ENCODE data around the gene ADAM19.

Gene ADAM19

DNA sequence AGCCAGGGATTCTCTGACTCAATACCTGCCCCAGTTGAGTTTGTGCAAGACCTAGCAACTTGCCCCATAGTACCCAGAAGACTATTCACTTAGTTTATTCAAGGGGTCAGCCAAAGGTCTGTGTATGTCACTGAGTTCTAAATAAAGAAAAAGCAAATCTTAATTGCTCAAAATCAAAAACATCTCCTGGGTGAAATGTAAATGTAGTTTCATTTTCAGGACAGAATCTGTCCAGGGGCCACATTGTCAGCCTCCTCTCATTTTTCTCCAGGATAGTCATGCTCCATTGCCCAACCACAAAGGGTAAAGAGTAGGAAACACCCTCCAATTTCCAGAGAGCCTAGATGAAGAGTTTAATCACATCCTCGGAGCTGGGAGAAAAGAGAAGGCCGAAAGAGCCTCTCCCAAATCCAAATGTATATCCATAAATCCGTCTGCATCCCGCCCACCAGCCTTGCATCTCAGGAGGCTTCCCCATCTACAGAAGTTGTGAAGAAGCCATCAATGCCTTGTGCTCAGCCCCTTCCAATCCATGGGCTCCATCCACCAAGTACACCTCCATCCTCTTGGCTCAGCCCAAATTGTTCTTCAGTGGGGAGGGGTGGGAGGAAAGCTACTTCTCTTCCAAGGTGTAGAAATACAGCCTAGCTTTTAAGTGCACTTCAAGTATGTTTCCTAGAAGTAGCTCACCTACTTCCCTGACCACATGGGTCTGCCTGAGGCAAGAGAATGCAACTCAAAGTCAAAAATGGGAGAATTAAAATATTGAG lies 26.9 kb downstream of the ADAM19 start:
- Histone ChIP-seq H3K36me3 (ENCODE audit: control insufficient read depth in 1 of 2, insufficient read depth in 2 of 2, low read length in 2 of 2) (no peaks in the 10 kb centered on the region), H3K4me3 (ENCODE audit: low read depth in 1 of 2, low read length in 2 of 2) (no peak overlapping the region), H3K9me3 (ENCODE audit: control insufficient read depth in 1 of 2, low read length in 2 of 2) (no peaks in the 10 kb centered on the region), H3K27me3 (ENCODE audit: low read depth, low read length) (no peaks in the 10 kb centered on the region), H3K27ac (ENCODE audit: low read length) (peak overlapping the region; percentile 92), H3K4me1 (ENCODE audit: control insufficient read depth in 1 of 2, insufficient read depth in 2 of 2, low read length in 2 of 2) (peaks cover 20 to 42% of the 10 kb centered on the region in 2 donors)

DNA sequence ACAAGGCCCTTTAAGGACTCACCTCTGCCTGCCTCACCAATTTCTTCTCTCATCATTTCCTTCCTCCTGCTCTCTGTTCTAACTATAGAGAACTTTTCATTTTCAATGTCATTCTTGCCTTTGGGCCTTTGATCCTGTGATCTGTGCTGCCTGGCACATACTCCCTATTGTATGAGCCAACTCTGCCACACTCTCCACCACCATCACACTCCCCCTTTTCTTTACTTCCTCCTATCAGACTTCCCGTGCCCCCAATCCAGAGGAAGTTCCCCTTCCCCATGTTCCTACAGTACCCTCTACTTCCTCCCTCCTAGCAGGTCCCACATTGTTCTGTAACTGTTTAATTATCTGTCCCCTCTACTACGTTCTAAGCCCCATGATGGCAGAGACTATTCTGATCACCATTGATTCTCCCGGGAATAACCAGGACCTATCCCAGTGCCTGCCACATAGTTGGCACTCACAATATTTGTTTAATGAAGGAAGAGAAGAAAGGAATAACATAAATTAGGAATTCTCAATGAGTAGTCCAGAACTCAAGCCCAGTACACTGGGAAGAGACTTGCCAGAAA lies 27.5 kb downstream of the ADAM19 start:
- peak overlapping the region in 1 of 2 donors; percentile 12 for H3K4me3 ChIP-seq (ENCODE audit: low read depth in 1 of 2, low read length in 2 of 2)
- no peaks in the 10 kb centered on the region for H3K27me3 ChIP-seq (ENCODE audit: low read depth, low read length)
- H3K36me3 ChIP-seq (ENCODE audit: control insufficient read depth in 1 of 2, insufficient read depth in 2 of 2, low read length in 2 of 2), result no peaks in the 10 kb centered on the region
- H3K27ac ChIP-seq (ENCODE audit: low read length), result peak overlapping the region; percentile 92
- H3K9me3 ChIP-seq (ENCODE audit: control insufficient read depth in 1 of 2, low read length in 2 of 2), result no peaks in the 10 kb centered on the region
- peaks cover 23 to 40% of the 10 kb centered on the region in 2 donors for H3K4me1 ChIP-seq (ENCODE audit: control insufficient read depth in 1 of 2, insufficient read depth in 2 of 2, low read length in 2 of 2)

GRCh38 chr5:157546456-157547100 lies 29.0 kb downstream of the ADAM19 start:
- Histone ChIP-seq H3K27me3 (ENCODE audit: low read depth, low read length) (no peaks in the 10 kb centered on the region), H3K4me3 (ENCODE audit: low read depth in 1 of 2, low read length in 2 of 2) (no peak overlapping the region), H3K27ac (ENCODE audit: low read length) (peak overlapping the region; percentile 92), H3K4me1 (ENCODE audit: control insufficient read depth in 1 of 2, insufficient read depth in 2 of 2, low read length in 2 of 2) (peaks cover 26 to 51% of the 10 kb centered on the region in 2 donors), H3K36me3 (ENCODE audit: control insufficient read depth in 1 of 2, insufficient read depth in 2 of 2, low read length in 2 of 2) (no peaks in the 10 kb centered on the region), H3K9me3 (ENCODE audit: control insufficient read depth in 1 of 2, low read length in 2 of 2) (no peaks in the 10 kb centered on the region)

- Histone ChIP-seq H3K9me3 (ENCODE audit: control insufficient read depth in 1 of 2, low read length in 2 of 2) (no peaks in the 10 kb centered on the region), H3K27me3 (ENCODE audit: low read depth, low read length) (no peaks in the 10 kb centered on the region), H3K27ac (ENCODE audit: low read length) (peak overlapping the region; percentile 93), H3K4me3 (ENCODE audit: low read depth in 1 of 2, low read length in 2 of 2) (no peak overlapping the region), H3K36me3 (ENCODE audit: control insufficient read depth in 1 of 2, insufficient read depth in 2 of 2, low read length in 2 of 2) (no peaks in the 10 kb centered on the region), H3K4me1 (ENCODE audit: control insufficient read depth in 1 of 2, insufficient read depth in 2 of 2, low read length in 2 of 2) (peaks cover 30 to 59% of the 10 kb centered on the region in 2 donors)
Measured at GRCh38 chr5:157545610-157546310, 29.8 kb downstream of the ADAM19 start.

- no peak overlapping the region for H3K4me3 ChIP-seq (ENCODE audit: low read depth in 1 of 2, low read length in 2 of 2)
- H3K27me3 ChIP-seq (ENCODE audit: low read depth, low read length), result no peaks in the 10 kb centered on the region
- no peaks in the 10 kb centered on the region for H3K9me3 ChIP-seq (ENCODE audit: control insufficient read depth in 1 of 2, low read length in 2 of 2)
- H3K4me1 ChIP-seq (ENCODE audit: control insufficient read depth in 1 of 2, insufficient read depth in 2 of 2, low read length in 2 of 2), result peaks cover 35 to 61% of the 10 kb centered on the region in 2 donors
- H3K27ac ChIP-seq (ENCODE audit: low read length), result peak overlapping the region; percentile 93
- H3K36me3 ChIP-seq (ENCODE audit: control insufficient read depth in 1 of 2, insufficient read depth in 2 of 2, low read length in 2 of 2), result no peaks in the 10 kb centered on the region
Measured at GRCh38 chr5:157544623-157544989, 31.0 kb downstream of the ADAM19 start.

DNA sequence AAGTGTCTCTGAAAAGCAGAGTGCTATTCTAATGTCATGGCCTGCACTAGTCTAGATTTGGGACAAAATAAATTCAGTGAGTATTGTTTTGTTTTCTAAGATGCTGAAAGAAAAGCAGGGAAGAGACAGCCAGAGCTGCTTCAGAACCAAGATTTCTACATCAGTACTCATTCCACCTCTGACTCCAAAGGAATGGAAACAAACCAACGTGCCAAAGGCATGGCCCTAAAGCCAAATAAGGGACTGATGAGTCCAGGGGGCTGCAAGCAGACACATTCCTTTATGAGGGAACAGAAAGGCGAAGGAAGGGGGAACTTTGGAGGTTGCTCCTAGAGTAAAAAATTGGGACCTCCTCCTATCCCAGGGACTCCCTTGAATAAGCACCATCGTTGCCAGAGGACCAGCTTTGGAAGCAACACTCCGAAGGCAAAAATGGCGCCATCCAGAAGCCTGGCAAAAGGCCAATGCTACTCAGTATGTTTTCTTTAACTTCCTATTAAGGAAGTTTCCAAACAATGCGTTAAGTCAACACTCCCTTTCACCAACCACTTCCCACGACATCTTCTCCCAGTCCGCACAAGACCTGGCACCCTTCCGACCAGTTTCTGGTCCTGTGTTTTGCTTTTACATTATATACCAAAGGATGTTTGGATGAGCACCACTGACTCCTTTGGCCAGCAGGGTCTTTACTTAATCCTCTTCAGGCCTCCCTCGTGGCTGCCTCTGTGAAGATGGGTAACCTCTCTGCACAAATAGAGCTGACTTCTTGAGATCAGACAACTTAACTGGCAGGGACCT lies 31.6 kb downstream of the ADAM19 start:
- Histone ChIP-seq H3K4me1 (ENCODE audit: control insufficient read depth in 1 of 2, insufficient read depth in 2 of 2, low read length in 2 of 2) (peaks cover 29 to 61% of the 10 kb centered on the region in 2 donors), H3K9me3 (ENCODE audit: control insufficient read depth in 1 of 2, low read length in 2 of 2) (no peaks in the 10 kb centered on the region), H3K36me3 (ENCODE audit: control insufficient read depth in 1 of 2, insufficient read depth in 2 of 2, low read length in 2 of 2) (no peaks in the 10 kb centered on the region), H3K4me3 (ENCODE audit: low read depth in 1 of 2, low read length in 2 of 2) (no peak overlapping the region), H3K27ac (ENCODE audit: low read length) (peak overlapping the region; percentile 93), H3K27me3 (ENCODE audit: low read depth, low read length) (no peaks in the 10 kb centered on the region)

- Histone ChIP-seq H3K27ac (ENCODE audit: low read length) (peak overlapping the region; percentile 93), H3K9me3 (ENCODE audit: control insufficient read depth in 1 of 2, low read length in 2 of 2) (no peaks in the 10 kb centered on the region), H3K36me3 (ENCODE audit: control insufficient read depth in 1 of 2, insufficient read depth in 2 of 2, low read length in 2 of 2) (peaks cover 0 to 3% of the 10 kb centered on the region in 2 donors), H3K4me3 (ENCODE audit: low read depth in 1 of 2, low read length in 2 of 2) (no peak overlapping the region), H3K27me3 (ENCODE audit: low read depth, low read length) (no peaks in the 10 kb centered on the region), H3K4me1 (ENCODE audit: control insufficient read depth in 1 of 2, insufficient read depth in 2 of 2, low read length in 2 of 2) (peaks cover 20 to 53% of the 10 kb centered on the region in 2 donors)
Measured at GRCh38 chr5:157542282-157543000, 33.1 kb downstream of the ADAM19 start.

DNA sequence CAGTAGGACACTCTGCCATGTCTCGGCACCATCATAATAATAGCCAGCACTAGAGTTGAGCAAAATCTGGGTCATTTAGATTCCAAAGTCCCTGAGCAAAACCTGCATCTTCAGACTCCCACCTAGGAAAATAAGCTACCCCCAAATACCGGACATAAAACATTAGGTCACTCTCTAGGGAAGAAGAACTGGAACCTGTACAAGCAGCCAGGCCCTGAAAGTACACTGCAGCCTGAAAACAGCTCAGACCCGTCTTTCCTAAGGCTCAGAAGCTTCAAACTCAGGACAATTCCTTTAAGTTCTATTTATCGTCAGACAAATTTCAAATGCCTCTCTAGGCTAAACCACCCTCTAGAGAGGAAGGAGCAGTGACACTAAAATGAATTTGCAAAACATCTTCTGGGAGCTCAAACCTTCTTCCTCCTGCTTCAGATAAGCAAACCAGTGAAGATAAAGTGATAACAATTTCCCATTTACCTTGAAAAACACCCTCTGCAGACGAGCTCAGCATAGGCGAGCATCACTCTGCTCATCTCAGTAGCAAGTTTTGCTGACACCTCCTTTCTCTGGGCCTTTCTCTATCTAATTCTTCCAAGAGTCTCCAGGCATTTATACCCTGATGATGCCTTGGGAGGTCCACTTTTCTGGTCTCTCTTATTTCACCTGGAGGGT lies 34.0 kb downstream of the ADAM19 start:
- peaks cover 0 to 9% of the 10 kb centered on the region in 2 donors for H3K36me3 ChIP-seq (ENCODE audit: control insufficient read depth in 1 of 2, insufficient read depth in 2 of 2, low read length in 2 of 2)
- H3K27ac ChIP-seq (ENCODE audit: low read length), result peak overlapping the region; percentile 93
- H3K4me1 ChIP-seq (ENCODE audit: control insufficient read depth in 1 of 2, insufficient read depth in 2 of 2, low read length in 2 of 2), result peaks cover 17 to 44% of the 10 kb centered on the region in 2 donors
- no peaks in the 10 kb centered on the region for H3K27me3 ChIP-seq (ENCODE audit: low read depth, low read length)
- no peaks in the 10 kb centered on the region for H3K9me3 ChIP-seq (ENCODE audit: control insufficient read depth in 1 of 2, low read length in 2 of 2)
- peak overlapping the region in 1 of 2 donors; percentile 23 for H3K4me3 ChIP-seq (ENCODE audit: low read depth in 1 of 2, low read length in 2 of 2)

- no peaks in the 10 kb centered on the region for H3K9me3 ChIP-seq (ENCODE audit: control insufficient read depth in 1 of 2, low read length in 2 of 2)
- H3K27ac ChIP-seq (ENCODE audit: low read length), result peak overlapping the region; percentile 93
- peaks cover 18 to 39% of the 10 kb centered on the region in 2 donors for H3K4me1 ChIP-seq (ENCODE audit: control insufficient read depth in 1 of 2, insufficient read depth in 2 of 2, low read length in 2 of 2)
- peaks cover 0 to 12% of the 10 kb centered on the region in 2 donors for H3K36me3 ChIP-seq (ENCODE audit: control insufficient read depth in 1 of 2, insufficient read depth in 2 of 2, low read length in 2 of 2)
- peak overlapping the region in 1 of 2 donors; percentile 23 for H3K4me3 ChIP-seq (ENCODE audit: low read depth in 1 of 2, low read length in 2 of 2)
- no peaks in the 10 kb centered on the region for H3K27me3 ChIP-seq (ENCODE audit: low read depth, low read length)
Measured at GRCh38 chr5:157540707-157541446, 34.7 kb downstream of the ADAM19 start.
